PC-9 (cell line): Measurements from ENCODE around the gene C9. TPM values are rescaled to one million over a fixed set of nuclear protein-coding genes. Genes with fewer than 3 reads are reported as not detected.
"Not testable (repeated sequence)": the region's sequence is repeated elsewhere in the genome, so short reads cannot be mapped to it uniquely, and the experiment has no call there.

Experiments
- BruUV-seq: library from RNA; stranded (reverse); fragments of 400-500 nt; replicated peaks from 2 replicates; lab custom pipeline; 2021; lab: Mats Ljungman, UMichigan
- CTCF ChIA-PET: fragments of 300-600 bp; sonication (Branson Sonifier 250); formaldehyde crosslinking; loops from one replicate; lab custom pipeline; 2022; ENCODE audit warnings: antibody characterized with exemption; lab: Charles Lee
- POLR2A ChIA-PET: fragments of 300-600 bp; sonication (Branson Sonifier 250); formaldehyde crosslinking; loops from one replicate; lab custom pipeline; 2022; ENCODE audit warnings: antibody characterized with exemption; ENCODE audit not compliant: unreplicated experiment; lab: Charles Lee
- DNase-seq, 2 experiments: peaks; one replicate each; pipeline versions ENCODE4 v3.0.0 to v3.0.0-alpha.2; 2015 to 2022; ENCODE audit warnings: mixed read lengths in 1 of 2
- H2AFZ ChIP-seq: fragments of 200-600 bp; sonication (generic); 2 replicates; pipeline ENCODE4 v1.8.1; 2017; ENCODE audit warnings: antibody characterized with exemption
- H3F3A ChIP-seq: fragments of 200-600 bp; sonication (generic); 2 replicates; pipeline ENCODE4 v1.8.1; 2017; ENCODE audit warnings: antibody characterized with exemption, mild to moderate bottlenecking, low read depth; ENCODE audit not compliant: insufficient read depth
- H3K27ac ChIP-seq: fragments of 200-600 bp; sonication (generic); 2 replicates; pipeline ENCODE4 v1.6.1; 2016; ENCODE audit warnings: mixed run types
- H3K27me3 ChIP-seq: fragments of 200-600 bp; sonication (generic); 2 replicates; pipeline ENCODE4 v1.6.1; 2016; ENCODE audit warnings: low read depth, mixed run types; ENCODE audit not compliant: insufficient read depth
- H3K36me3 ChIP-seq: fragments of 200-600 bp; sonication (generic); 2 replicates; pipeline ENCODE4 v1.6.1; 2016; ENCODE audit warnings: low read depth, mixed run types
- H3K4me1 ChIP-seq: fragments of 200-600 bp; sonication (generic); replicated peaks from 2 replicates; pipeline ENCODE4 v1.6.1; 2016; ENCODE audit warnings: mixed run types; ENCODE audit not compliant: insufficient read depth
- H3K4me2 ChIP-seq: fragments of 200-600 bp; sonication (generic); 2 replicates; pipeline ENCODE4 v1.6.1; 2017; ENCODE audit warnings: mixed run types
- H3K4me3 ChIP-seq: fragments of 200-600 bp; sonication (generic); 2 replicates; pipeline ENCODE4 v1.6.1; 2016; ENCODE audit warnings: mixed run types
- H3K79me2 ChIP-seq: fragments of 200-600 bp; sonication (generic); 2 replicates; pipeline ENCODE4 v1.6.1; 2017; ENCODE audit warnings: low read depth, mixed run types
- H3K9me2 ChIP-seq: fragments of 200-600 bp; sonication (generic); 2 replicates; pipeline ENCODE4 v1.8.1; 2017; ENCODE audit warnings: mild to moderate bottlenecking; ENCODE audit not compliant: insufficient read depth
- H3K9me3 ChIP-seq: fragments of 200-600 bp; sonication (generic); 2 replicates; pipeline ENCODE4 v1.8.1; 2016; ENCODE audit warnings: low read depth; ENCODE audit not compliant: insufficient read depth
- H4K20me1 ChIP-seq: fragments of 200-600 bp; sonication (generic); 2 replicates; pipeline ENCODE4 v1.8.1; 2017; ENCODE audit not compliant: insufficient read depth
- EZH2 ChIP-seq: fragments of 200-600 bp; sonication (generic); IDR thresholded peaks from 2 replicates; pipeline ENCODE4 v1.8.0; 2017; ENCODE audit warnings: antibody characterized with exemption, low read depth
- intact Hi-C: fragments of 100-400 bp; cut with micrococcal nuclease; formaldehyde crosslinking; loops from one replicate; pipeline ENCODE4 v1.10.0; 2022; ENCODE audit not compliant: unreplicated experiment
- total RNA-seq: library from RNA; stranded (reverse); gene quantifications from 2 replicates; pipeline ENCODE4 v1.2.3, GENCODE V29; 2021
- TF ChIP-seq, protein P1 (sequence below): fragments of 200-600 bp; sonication (generic); conservative IDR thresholded peaks from 2 replicates; pipeline ENCODE4 v1.6.1; 2017; ENCODE audit warnings: mixed run types, antibody characterized with exemption, mild to moderate bottlenecking, moderate library complexity

The C9 gene
- total RNA-seq, 1 experiment from 2014 or later: not detected

DNA sequence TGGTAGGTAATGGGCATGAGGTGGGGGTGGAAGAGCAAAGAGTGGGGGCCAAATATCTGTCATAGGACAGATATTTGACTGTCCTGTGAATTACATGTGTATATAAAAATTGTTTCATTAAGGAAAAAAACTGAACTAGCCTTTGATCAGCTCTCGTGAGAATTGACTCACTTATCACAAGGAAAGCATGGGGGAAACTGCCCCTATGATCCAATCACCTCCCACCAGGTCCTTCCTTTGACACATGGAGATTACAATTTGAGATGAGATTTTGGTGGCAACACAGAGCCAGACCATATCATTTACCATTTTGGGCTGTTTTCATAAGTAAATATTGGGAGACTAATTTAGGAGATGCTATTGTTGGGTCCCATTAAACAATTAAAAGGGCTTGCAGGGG, 81.7 kb downstream of the C9 start:
- POLR2A ChIA-PET: no interaction called here
- Histone ChIP-seq H3K9me3 (peaks cover 2% of the 10 kb centered on the region; the same call in 1 of the 2 replicates), H3K27ac (no peak overlapping the region), H3K27me3 (no peaks in the 10 kb centered on the region), H3F3A (no peaks in the 10 kb centered on the region), H3K9me2 (no peaks in the 10 kb centered on the region), H4K20me1 (no peaks in the 10 kb centered on the region), H3K4me3 (no peak overlapping the region), H3K4me2 (no peak overlapping the region), H3K79me2 (no peaks in the 10 kb centered on the region), H3K36me3 (no peaks in the 10 kb centered on the region), H3K4me1 (no peaks in the 10 kb centered on the region), H2AFZ (no peak overlapping the region)
- BruUV-seq: no TSS peak
- TF ChIP-seq, protein P1, sequence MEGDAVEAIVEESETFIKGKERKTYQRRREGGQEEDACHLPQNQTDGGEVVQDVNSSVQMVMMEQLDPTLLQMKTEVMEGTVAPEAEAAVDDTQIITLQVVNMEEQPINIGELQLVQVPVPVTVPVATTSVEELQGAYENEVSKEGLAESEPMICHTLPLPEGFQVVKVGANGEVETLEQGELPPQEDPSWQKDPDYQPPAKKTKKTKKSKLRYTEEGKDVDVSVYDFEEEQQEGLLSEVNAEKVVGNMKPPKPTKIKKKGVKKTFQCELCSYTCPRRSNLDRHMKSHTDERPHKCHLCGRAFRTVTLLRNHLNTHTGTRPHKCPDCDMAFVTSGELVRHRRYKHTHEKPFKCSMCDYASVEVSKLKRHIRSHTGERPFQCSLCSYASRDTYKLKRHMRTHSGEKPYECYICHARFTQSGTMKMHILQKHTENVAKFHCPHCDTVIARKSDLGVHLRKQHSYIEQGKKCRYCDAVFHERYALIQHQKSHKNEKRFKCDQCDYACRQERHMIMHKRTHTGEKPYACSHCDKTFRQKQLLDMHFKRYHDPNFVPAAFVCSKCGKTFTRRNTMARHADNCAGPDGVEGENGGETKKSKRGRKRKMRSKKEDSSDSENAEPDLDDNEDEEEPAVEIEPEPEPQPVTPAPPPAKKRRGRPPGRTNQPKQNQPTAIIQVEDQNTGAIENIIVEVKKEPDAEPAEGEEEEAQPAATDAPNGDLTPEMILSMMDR: no peak
- TF ChIP-seq EZH2: no peak
- intact Hi-C loops: loop anchor here (5.0 to 10.0 kb wide), 2 partner anchors 328 to 900 kb away; no protein-coding TSS in a partner anchor
- no peak for DNase-seq
- CTCF ChIA-PET: interaction anchor here (0.8 to 2.0 kb wide), 6 partner anchors 58 to 266 kb away, joined by 3 to 22 read pairs (median 6); partner anchors contain the start of gene FYB1

DNA sequence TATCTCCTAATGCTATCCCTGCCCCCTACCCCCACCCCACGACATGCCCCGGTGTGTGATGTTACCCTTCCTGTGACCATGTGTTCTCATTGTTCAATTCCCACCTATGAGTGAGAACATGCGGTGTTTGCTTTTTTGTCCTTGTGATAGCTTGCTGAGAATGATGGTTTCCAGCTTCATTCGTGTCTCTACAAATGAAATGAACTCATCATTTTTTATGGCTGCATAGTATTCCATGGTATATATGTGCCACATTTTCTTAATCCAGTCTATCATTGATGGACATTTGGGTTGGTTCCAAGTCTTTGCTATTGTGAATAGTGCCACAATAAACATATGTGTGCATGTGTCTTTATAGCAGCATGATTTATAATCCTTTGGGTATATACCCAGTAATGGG, 88.4 kb downstream of the C9 start:
- H3K9me2 ChIP-seq, H3K4me3 ChIP-seq, H3K27me3 ChIP-seq, H4K20me1 ChIP-seq, H3F3A ChIP-seq, H3K9me3 ChIP-seq, H2AFZ ChIP-seq, H3K36me3 ChIP-seq, H3K4me2 ChIP-seq, H3K27ac ChIP-seq, H3K4me1 ChIP-seq, H3K79me2 ChIP-seq, intact Hi-C loops, DNase-seq, BruUV-seq, POLR2A ChIA-PET: not testable (repeated sequence)
- CTCF ChIA-PET: interaction anchor here (0.7 kb wide), 1 partner anchor 326 kb away, joined by 6 read pairs; no protein-coding TSS in a partner anchor

DNA sequence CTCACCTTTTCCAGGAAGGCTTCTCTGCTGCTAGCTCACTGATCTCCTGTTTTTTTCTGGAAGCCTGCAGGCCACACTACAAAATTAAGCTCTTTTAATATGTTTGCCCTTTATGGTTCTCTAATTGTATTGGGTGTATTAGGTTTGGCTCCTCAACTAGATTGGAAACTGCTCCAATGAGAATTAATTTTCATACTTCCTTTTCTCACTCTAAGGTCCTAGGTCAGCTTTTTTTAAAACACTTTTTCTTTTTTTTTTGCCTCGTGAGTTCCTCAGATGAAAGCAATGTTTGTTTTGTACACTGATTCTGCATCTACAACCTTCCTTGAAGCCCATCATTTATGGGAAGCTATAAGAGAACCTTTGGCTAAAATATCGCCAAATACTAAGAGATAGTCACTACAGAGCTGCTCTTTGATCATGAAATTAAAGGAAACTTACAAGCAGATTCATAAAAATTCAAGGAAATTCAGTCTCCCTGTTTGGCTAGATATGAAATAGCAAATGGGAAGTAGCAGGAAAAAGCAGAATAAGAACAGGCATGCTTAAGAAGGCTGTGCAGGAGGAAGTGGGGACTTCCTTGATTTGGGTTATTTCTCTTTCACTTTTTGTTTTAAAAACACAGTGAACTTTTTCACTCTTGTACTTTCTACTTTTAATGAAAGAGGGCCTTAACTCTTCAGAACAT, 89.8 kb downstream of the C9 start:
- Histone ChIP-seq H3K9me2 (no peaks in the 10 kb centered on the region), H3K36me3 (no peaks in the 10 kb centered on the region), H3K27me3 (no peaks in the 10 kb centered on the region), H3K9me3 (no peaks in the 10 kb centered on the region), H4K20me1 (no peaks in the 10 kb centered on the region), H3K79me2 (no peaks in the 10 kb centered on the region), H3F3A (peaks cover 3% of the 10 kb centered on the region; the same call in 1 of the 2 replicates), H2AFZ (peak overlapping the region; percentile 36), H3K27ac (no peak overlapping the region), H3K4me1 (no peaks in the 10 kb centered on the region), H3K4me2 (no peak overlapping the region), H3K4me3 (no peak overlapping the region)
- ChIA-PET POLR2A (no interaction called here), CTCF (no interaction called here)
- DNase-seq: no peak
- BruUV-seq: no TSS peak
- TF ChIP-seq, protein P1: no peak
- TF ChIP-seq EZH2: no peak
- intact Hi-C loops: no loop called here
